Activated CD4-positive, alpha-beta T cell treated with anti-CD3 and anti-CD28 coated beads, Interleukin-2, Interleukin-6, amounts not matched to agents 100 ng/mL and 50 ng/mL, durations not matched to agents 16 hours and 8 hours (primary cell): ENCODE measurements around the gene RTP1.
"Not testable (repeated sequence)": the region's sequence is repeated elsewhere in the genome, so short reads cannot be mapped to it uniquely, and the experiment has no call there.

Experiments
- DNase-seq: peaks from one replicate; pipeline ENCODE4 v3.0.0-alpha.2; 2020

RTP1 gene, protein sequence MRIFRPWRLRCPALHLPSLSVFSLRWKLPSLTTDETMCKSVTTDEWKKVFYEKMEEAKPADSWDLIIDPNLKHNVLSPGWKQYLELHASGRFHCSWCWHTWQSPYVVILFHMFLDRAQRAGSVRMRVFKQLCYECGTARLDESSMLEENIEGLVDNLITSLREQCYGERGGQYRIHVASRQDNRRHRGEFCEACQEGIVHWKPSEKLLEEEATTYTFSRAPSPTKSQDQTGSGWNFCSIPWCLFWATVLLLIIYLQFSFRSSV

GRCh38 chr3:187197335-187197649 lies at the start of gene RTP1:
Gene RTP1, plus strand, starts transcription at chr3:187197486. Its CDS starts 30 bp downstream, at chr3:187197516.
- no peak for DNase-seq

GRCh38 chr3:187150186-187150585 lies 47.1 kb upstream of the RTP1 start:
- no peak for DNase-seq

DNA sequence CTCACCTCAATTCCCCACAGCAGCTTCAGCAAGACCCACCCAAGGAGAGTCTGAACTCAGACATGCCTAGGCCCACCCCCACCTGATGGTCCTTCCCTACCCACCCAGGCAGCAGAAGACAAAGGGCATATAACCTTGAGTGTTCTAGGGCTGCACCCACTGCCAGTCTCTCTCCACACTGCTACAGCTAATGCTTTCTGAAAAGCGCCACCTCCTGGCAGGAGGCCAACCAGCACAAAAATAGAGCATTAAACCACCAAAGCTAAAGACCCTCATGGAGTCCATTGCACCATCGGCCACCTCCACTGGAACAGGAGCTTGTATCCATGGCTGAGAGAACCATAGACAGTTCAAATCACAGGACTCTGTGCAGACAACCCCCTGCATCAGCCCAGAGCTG lies 46.7 kb upstream of the RTP1 start:
- DNase-seq: peak; percentile 60

DNA sequence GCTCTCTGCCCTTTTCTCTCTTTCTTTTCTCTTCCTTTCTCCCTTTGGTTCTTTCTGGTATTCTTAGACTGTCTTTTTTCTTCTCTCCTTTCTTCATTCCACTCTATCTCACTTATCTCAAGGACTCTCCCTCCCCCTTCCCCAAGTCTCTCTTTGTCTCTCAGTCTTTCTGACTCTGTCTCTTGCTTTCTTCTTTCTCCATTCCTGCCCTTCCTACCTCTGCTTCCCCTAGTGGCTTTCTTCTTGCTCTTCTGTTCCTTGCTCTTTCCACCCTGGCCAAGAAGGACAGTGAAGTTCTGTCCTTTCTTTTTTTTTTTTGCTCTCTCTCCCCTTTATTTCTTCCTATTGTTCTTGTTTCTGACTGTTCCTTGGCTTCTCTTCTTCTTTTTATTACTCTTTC lies 35.7 kb upstream of the RTP1 start:
- DNase-seq: no peak

DNA sequence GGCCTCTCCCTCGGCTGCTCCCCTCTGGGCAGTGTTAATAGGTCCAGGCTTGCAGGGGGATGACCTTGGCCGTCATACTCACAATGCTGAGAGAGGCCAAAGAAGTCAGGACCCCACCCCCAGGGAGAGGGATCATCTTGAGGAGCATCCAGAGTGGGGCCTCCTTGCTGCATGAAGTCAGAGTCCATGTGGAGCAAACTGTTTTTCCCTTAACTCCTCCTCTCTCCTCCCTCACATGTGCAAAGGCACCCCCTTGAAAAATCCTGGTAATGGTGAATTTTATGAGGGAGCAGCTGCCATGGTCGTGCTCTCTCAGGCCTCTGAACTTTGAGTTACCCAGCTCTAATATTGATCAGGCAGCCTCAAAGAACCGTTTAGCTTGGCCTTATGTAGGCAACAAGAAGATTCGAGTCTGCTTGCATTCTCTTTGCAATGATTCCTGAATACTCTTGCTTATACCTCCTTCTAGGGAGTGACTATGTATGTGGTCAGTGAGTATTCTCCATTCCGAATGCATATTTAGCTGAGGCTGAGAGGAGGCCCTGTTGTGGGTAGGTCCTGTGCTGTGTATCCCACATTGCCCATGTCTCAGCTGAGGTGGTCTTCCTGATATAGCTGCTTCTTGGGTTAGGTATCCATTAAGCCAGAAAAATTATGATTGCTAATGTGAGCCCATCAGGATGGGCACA lies 34.9 kb upstream of the RTP1 start:
- DNase-seq: no peak

GRCh38 chr3:187165144-187165543 lies 32.1 kb upstream of the RTP1 start:
- DNase-seq: peak; percentile 65

- no peak for DNase-seq
Observed at GRCh38 chr3:187166750-187167149, 30.5 kb upstream of the RTP1 start.

- DNase-seq: no peak
Observed at GRCh38 chr3:187167777-187168176, 29.5 kb upstream of the RTP1 start.

- DNase-seq: no peak
Observed at GRCh38 chr3:187169231-187169960, 27.9 kb upstream of the RTP1 start.

- not testable (repeated sequence) for DNase-seq
Observed at GRCh38 chr3:187170911-187171310, 26.4 kb upstream of the RTP1 start.

DNA sequence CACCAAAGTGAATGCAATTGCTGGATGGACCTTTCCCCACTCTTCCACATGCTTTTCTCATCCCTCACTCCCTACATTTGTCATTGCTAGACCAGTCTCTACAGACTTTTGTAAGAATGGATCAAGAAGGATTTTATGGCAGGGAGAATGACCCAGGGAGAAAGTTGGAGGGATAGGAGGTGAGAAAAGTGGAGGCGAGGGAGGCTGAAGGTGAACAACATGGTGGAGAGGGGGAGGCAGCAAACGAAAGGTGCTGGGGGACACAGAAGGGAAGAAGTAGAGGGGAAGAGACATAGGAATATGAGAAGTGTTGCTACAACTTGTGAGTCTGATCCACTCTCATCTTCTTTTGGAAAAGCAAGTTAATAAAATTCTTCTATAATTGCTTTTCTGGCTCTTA lies 24.4 kb upstream of the RTP1 start:
- DNase-seq: no peak

DNA sequence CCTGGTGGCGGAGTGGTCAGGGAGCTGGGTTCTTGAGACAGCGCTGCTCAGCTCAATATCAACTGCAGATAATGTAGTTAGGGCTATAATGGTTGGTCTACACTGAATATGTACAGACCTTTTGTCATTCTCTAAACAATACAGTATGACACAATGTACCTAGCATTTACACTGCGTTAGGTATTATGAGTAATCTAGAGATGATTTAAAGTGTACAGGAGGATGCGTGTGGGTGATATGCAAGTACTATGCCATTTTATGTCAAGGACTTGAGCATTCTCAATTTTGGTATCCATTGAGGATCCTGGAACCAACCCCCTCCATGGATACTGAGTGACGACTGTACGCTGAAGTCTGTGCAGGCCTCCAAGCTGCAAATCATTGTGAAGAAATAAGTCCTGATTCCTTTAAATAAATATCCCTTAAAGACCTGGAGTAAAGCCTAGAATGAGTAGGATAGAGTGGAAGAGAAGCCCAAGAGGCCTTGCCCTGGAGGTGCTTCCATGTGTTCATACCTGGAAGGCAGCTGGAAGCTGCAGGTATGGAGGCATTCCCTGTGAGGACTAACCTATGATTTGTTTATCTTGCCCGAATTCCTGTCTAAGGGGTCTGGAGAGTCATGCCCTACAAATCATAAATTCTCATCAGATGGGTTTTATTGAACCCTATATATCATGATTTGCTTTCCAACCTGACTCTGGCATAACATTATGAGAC lies 15.7 kb upstream of the RTP1 start:
- DNase-seq: no peak

- DNase-seq: no peak
Observed at GRCh38 chr3:187183210-187183862, 13.9 kb upstream of the RTP1 start.

DNA sequence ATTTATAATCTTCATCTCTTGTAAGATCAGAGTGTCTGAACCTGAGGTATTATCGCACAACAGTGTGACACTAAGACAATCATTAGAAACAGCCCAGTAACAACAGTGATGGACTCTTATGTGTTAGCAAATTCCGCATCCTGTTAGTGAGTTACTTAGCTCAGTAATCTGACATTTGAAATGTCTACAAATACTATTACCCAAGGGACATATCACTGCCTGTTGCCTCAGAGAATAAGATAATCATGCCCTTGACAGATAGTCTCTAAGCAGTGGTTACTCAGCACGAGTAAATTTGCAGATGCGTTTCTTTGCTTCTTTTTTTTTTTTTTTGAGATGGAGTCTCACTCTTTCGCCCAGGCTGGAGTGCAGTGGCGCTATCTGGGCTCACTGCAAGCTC lies 13.4 kb upstream of the RTP1 start:
- no peak for DNase-seq

GRCh38 chr3:187185759-187186158 lies 11.5 kb upstream of the RTP1 start:
- no peak for DNase-seq

- no peak for DNase-seq
Observed at GRCh38 chr3:187186375-187186774, 10.9 kb upstream of the RTP1 start.

- DNase-seq: no peak
Observed at GRCh38 chr3:187186801-187187421, 10.4 kb upstream of the RTP1 start.

GRCh38 chr3:187188931-187189330 lies 8.4 kb upstream of the RTP1 start:
- no peak for DNase-seq

DNA sequence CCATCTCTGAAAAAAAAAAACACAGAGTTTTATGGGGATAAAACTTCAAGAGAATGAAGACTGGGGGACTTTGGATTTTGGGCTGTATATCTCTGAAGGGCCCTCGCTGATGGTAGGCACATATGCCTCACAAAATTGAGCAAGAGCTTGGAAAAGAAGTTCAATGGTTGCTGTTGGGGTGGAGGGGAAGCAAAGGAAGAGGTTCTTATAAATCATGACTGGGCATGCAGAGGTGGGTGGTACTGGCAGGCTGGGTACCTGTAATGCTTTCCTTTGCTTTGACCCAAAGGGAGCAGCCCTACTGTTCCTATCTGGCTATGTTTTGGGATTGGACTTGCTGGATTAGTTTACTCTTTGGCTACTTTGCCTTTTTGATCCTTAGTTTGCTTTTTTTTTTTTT lies 6.0 kb upstream of the RTP1 start:
- DNase-seq: no peak

DNA sequence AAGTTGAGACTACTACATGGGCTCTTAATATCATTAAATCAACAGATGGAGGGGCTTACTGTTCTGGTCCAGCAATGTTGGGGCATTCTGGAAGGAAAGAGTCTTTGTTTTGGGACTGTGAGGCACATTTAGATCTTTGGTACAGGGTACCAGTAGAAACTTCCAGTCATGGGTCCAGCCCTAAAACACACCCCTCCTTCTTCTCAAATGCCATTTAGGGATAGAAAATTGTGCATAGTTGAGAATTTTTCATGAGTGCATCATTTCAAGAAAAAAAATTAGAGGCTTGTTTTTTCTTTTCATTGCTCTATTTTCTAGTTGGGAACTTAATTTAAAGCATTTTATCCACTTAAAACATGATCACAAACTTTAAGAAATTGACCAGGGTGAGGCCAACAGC lies 4.1 kb upstream of the RTP1 start:
- no peak for DNase-seq

GRCh38 chr3:187196573-187197334 lies 532 bp upstream of the RTP1 start:
- no peak for DNase-seq

DNA sequence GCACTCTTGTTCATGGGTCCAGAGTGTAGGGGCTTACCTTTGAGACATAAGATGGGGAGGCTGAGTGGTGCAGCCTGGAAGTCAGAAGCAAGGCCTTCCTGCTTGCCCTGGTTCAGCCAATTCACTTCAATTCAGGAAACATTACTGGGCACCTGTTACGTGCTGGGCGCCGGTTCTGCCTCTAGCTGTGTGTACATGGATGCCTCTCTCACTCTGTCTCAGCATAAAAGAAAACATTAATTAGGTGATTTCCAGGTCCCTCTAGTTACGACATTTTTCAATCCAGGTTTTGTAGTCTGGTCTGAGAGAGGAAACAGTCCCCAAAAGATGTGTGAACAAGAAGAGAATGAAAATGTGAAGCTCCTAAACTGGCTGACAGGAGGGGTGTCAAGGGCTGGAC lies 1.2 kb downstream of the RTP1 start:
- no peak for DNase-seq
